ENCODE measurements around the gene INVS.
"Not testable (repeated sequence)": the region's sequence is repeated elsewhere in the genome, so short reads cannot be mapped to it uniquely, and the experiment has no call there.

INVS gene

GRCh38 chr9:100083448-100084127, 15.5 kb upstream of the INVS start:
- no peak for DNase-seq (ENCODE audit: low read depth, low spot score)

- DNase-seq (ENCODE audit: low read depth, low spot score): no peak
Observed at GRCh38 chr9:100084128-100084453, 15.0 kb upstream of the INVS start.

DNA sequence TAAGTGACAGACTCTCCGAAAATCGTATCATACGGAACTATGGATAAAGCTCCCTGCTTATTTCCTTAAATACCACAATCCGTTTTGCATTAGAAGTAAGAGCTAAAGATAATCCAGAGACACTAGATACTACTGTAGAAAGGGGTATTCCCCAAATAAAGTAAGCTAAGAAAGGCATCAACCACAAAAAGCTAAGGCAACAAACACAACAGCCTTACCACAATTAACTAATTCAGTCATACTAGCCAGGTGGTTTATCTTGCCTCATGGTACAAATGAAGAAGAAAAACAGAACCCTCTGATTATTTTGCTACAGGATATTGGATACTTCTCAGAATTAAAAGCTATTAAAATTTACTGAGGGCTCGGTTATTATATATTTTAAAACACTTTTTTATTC, 14.3 kb upstream of the INVS start:
- no peak for DNase-seq (ENCODE audit: low read depth, low spot score)

DNA sequence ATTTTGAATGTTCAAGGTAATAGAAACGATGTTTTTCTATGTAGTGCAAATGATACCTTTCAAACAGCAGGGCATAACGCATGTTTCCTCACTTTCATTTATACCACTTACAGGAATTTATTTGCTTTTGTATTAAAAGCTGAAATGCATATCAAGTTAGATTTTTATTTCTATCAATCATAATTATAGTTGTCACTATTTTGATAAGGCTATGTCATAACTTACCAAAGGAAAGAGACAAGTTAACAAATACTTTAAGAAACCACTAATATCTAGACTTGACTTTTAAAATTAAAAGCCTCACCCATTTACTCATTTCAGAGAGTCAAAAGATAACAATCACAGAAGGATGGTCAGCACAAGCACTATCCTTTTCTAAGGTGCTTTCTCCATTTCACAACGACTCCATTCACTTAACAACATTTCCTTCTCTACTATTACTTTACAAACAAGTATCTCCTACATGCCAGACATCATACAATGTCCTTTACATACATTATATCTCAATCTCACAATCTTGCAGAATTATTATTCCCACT, 12.9 kb upstream of the INVS start:
- no peak for DNase-seq (ENCODE audit: low read depth, low spot score)

DNA sequence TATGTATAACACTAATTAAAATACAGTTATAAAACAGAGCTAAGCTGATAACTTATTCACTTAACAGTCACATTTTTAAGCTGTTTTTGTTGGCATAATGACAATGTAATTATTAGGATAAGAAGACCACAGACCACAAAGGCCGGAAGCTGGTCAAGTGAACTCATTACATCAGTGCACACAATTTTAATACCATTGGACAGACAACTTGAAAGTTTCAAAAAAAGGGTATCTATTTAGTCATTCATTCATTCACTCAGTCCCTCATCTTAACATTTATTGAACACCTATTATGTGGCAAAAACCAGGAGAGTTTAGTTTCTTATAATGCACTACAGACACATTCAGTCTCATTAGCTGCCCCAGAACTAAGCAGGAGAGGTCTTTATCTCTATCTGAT, 11.8 kb upstream of the INVS start:
- peak; percentile 75 for DNase-seq (ENCODE audit: low read depth, low spot score)

DNA sequence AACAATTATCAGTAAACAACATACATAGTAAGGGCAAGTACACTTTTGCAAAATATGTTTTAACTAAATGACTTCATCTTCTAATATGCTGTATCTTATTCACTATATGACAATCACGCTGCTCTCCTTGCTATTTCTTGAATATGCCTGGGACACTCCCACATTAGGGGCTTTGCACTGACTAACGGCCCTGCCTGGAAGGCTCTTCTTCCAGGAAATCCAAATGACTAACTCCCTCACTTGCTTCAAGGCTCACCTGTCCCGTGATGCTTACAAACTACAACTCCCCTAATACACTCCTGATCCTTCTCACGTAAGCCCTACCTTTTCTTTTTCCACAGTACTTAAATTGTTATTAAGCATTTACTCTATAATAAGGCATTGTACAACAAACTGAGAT, 10.8 kb upstream of the INVS start:
- no peak for DNase-seq (ENCODE audit: low read depth, low spot score)

DNA sequence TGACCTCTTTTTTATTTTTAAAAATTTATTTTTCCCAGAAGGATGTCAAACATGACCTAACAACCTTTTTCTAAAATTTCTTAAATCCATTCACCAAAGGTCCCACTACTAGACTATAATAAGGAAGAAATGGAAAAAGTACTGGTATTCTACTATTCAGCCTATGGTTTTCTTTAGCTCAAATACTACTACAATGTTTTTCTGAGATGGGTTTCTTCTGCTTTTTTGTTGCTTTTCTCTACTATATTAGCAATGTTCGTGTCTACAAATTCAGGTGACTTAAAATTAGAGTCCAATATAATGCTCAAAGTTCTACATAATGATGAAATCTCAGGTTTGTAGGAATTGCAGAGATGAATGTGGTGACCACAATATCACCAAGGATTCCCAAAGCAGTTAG, 8.2 kb upstream of the INVS start:
- no peak for DNase-seq (ENCODE audit: low read depth, low spot score)

GRCh38 chr9:100091650-100092049, 7.4 kb upstream of the INVS start:
- no peak for DNase-seq (ENCODE audit: low read depth, low spot score)

DNA sequence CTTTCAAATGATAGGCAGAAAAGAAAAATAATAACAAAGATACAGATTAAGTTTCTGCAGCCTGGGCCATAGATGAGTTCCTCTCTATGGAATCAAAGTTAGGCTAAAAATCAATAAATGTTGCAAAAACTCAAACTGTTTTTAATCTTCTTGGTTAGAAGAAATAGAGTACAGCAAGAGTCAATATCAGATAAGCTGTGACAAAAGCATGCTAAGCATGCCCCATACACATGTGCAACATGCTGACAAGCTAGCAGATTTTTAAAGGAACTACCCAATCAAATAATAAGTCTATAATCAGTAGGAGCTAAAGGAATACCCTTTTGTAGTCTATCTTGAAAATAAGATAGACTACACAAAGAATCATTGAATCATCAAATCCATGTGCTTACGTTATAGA, 7.0 kb upstream of the INVS start:
- DNase-seq (ENCODE audit: low read depth, low spot score): no peak

DNA sequence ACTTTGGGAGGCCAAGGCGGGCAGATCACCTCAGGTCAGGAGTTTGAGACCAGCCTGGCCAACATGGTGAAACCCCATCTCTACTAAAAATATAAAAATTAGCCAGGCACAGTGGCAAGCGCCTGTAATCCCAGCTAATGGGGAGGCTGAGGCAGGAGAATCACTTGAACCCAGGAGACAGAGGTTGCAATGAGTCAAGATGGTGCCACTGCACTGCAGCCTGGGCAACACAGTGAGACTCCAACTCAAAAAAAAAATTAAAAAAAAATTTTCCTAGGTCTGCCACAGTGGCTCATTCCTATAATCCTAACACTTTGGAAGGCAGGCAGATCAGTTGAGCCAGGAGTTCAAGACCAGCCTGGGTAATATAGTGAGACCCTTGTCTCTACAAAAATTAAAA, 4.6 kb upstream of the INVS start:
- not testable (repeated sequence) for DNase-seq (ENCODE audit: low read depth, low spot score)

GRCh38 chr9:100096378-100096916, 2.6 kb upstream of the INVS start:
- DNase-seq (ENCODE audit: low read depth, low spot score): no peak

DNA sequence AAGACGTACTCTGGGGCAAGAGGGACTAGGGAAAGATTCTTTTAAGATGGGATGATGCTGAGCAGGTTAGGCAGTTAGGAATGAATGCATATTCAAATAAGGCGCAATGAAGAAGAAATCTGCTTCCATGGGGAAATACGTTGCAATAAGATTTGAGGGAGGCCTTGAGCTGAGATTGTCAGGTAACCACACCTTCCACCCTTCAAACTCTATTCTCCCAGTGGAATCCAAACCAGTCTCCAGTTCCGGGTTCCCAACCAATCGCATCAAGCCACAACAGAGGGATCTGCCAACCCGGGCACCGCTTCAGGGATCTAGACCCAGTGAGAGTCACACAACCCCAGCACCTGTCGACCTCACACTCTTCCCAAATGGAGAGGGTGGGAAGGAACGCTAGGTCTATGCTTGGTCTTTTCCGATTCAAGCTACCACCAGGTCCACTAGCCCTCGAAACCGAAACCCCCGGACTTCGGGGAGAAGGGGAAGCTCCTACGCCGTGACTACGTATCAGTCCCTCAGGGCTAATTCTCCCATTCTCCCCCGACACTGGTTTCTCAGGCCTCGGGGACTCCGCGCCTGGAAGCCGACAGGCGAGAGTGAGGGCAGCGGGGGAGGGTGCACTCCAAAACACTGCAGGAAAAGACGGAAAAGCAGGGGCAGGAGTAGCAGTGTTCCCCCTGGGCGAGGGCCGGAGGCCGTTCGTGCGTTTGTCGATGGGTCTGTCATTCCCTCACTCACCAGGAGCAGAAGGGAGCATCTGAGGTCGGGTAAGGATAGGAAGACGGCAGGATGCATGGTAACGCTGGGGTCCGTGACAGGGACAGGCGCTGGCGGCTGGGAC, 777 bp upstream of the INVS start:
- DNase-seq (ENCODE audit: low read depth, low spot score): peak; percentile 74

DNA sequence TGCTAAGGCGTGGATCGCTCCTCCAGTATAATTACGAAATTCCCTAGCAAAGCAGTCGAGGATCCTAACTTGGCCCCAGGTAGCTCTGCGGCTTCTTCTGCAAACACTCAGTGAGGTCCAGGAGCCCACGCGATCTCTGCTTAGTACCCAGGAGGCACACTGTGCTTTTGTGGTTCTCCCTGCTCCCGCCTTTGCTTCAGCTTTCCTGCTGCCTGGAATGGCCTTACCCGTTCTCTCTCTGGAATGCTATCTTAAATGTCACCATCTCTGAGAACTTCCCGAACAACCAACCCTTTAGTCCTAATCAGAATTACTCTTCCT, 639 bp downstream of the INVS start:
- no peak for DNase-seq (ENCODE audit: low read depth, low spot score)

DNA sequence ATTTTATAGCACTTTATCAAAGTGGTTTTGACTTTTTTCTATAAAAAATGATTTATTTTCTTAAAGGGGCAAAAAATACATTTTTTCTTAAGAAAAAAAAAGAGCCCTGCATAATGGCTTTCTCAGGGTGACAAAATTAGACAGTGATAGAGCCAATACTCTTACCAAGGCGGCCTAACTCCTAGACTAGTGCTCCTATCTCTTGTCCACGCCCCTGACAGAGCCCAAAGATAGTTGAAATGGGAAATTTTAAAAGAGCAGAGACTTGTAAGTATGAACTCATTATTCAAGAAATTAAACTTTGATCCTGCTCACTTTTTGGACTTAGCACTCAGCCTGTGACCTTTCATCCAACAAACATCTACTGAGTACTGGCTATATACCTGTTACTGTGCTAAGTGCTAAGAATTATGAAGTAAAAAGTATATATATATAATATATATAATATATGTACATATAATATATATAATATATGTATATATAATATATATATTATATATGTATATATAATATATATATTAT, 1.2 kb downstream of the INVS start:
- no peak for DNase-seq (ENCODE audit: low read depth, low spot score)

- no peak for DNase-seq (ENCODE audit: low read depth, low spot score)
Observed at GRCh38 chr9:100101608-100102007, 2.6 kb downstream of the INVS start.

- DNase-seq (ENCODE audit: low read depth, low spot score): peak; percentile 49
Observed at GRCh38 chr9:100104314-100104713, 5.3 kb downstream of the INVS start.

- DNase-seq (ENCODE audit: low read depth, low spot score): no peak
Observed at GRCh38 chr9:100105861-100106260, 6.8 kb downstream of the INVS start.

DNA sequence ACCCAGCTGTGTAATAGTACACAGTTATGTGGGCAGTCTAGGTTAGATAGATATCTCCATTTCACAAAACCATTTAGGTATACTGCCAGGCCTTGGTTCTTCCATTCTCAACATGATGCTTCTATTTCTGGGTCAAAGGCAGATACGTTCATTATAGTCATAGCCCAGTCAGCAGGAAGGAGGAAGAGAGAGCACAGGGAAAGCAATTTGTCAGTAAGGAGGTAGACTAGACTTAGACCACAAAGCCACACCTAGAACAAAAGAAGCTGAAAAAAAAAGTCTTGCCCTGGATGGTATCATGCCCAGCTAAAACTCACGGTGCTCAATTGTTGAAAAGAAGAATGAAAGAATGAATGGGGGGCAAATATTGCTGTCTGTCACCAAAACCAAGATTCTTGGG, 7.6 kb downstream of the INVS start:
- no peak for DNase-seq (ENCODE audit: low read depth, low spot score)

DNA sequence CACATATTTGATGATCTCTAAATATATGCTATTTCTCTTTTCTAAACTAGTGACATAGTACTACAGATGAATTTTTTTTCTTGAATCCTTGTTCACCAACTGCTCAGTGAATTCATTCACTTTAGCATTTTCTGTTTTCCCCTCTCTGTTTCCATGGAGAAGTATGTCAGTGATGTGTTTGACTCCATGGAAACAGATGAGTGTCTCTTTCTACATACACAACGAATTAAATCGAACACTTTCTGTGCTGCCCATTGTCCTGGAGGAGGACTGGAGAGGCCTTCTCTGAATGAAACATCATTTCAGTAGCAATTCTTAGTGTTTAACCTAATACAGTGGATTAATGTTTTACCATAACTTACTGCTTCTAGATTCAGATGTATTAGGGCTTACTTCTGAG, 9.5 kb downstream of the INVS start:
- DNase-seq (ENCODE audit: low read depth, low spot score): no peak

DNA sequence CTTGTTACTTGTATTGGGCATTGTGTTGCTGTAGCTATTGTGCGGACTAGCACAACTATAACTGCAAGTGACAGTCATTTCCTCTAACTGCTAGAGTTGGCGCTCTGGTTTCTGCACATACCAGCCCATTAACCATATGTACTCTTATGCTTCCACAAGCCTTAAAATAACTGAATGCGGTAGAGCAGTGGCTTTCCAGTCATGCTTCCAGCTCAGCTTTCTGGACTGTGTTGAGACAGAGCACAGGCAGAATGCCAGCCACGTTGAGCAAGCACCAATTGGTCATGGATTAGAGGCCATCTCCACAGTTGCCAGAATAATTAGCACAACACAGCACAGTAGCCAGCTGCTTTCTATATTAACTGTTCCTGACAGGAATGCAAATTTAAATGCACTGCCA, 12.2 kb downstream of the INVS start:
- DNase-seq (ENCODE audit: low read depth, low spot score): peak; percentile 98

DNA sequence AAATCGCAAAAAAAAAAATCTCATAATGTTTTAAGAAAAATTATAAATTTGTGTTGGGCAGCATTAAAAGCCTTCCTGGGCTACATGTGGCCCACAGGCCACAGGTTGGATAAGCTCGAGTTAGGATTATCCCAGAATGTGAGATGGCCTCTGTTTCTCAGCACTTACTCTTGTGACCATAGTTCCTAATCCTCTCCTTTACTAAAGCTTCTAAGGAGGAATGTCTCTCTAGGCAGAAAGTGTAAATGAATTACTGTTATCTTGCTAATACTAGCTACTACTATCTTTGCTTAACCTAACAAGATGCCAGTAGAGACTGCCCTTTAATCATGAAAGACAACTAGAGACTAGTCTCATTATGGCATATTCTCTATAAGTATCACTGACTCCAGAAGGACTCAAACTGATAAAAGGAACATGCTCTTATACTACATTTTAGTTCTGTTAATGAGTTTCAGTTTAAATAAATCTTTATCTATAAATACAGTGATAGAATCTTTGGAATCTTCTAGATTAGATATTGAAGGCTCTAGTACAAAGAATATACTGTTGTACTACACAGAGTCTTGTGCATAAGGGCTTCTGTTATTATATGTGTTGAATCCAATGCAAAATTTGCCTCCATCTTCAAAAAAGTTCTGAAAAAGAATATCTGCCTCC, 13.8 kb downstream of the INVS start:
- no peak for DNase-seq (ENCODE audit: low read depth, low spot score)

DNA sequence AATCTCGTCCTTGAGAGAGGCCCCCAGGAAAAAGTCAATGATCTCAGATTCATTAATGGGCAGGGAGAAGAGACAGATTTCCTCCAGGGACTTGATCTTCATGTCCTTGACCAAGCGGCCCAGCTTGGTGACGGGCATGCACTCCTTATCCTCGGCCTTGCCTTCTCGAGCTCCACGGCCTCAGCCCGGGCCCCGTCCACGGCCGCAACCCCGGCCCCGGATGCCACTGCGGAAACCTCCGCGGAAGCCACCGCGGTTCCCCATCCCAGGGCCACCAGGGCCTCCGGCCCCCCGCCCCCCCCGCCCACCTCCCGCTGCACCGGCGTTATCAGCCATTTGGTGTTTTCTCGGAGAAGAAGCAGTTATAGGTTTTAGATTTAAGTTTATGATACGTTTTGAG, 18.3 kb downstream of the INVS start:
- no peak for DNase-seq (ENCODE audit: low read depth, low spot score)
